GM21528 (cell line): Measurements from ENCODE around the gene CLDN7.

Experiments
- ATAC-seq: cut with Tn5 transposase; IDR thresholded peaks from one replicate; pipeline ENCODE4 v1.9.1; 2021; ENCODE audit warnings: mild to moderate bottlenecking, moderate library complexity; ENCODE audit not compliant: unreplicated experiment, low FRiP score

The CLDN7 gene

GRCh38 chr17:7239091-7240027 lies 22.9 kb downstream of the CLDN7 start, which contains the start of gene PHF23:
PHF23 (minus strand) TSS chr17:7239457; CDS start chr17:7239279, 178 bp downstream.
- ATAC-seq, result peak; percentile 41

DNA sequence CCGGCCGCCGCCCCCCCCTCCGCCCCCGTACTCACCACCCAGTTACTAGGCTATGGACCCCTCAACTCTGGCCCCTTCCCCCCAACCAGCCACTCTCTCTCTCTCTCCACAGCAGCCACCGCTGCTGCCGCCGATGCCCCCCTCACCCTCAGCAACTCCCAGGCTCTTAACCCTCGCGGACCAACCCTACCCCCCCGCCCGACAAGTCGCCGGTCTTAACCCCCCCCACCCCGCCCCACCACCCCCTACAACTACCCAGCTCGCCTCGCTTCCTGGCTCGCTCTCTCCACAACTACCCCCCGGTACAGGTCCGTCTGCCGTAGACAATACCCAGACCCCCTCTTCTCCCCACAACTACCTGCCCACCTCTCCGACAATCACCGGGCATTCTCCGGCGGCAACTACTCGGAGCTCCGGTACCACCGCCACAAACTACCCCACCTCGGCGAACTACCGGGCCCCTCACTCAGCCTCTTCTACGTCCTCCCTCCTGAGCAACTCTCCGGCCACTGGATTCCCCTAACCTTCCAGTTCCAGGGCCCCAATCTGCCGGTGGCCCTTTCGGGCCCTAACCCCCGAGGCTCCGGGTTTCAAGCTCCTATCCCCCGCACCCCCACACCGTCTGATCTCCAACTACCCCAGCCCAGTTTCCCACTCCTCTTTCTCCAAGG lies 23.7 kb downstream of the CLDN7 start:
- ATAC-seq, result no peak

- ATAC-seq, result no peak
Measured at GRCh38 chr17:7237761-7238419, 24.4 kb downstream of the CLDN7 start.

- no peak for ATAC-seq
Measured at GRCh38 chr17:7237266-7237760, 25.0 kb downstream of the CLDN7 start.

GRCh38 chr17:7236808-7237207 lies 25.5 kb downstream of the CLDN7 start:
- no peak for ATAC-seq

DNA sequence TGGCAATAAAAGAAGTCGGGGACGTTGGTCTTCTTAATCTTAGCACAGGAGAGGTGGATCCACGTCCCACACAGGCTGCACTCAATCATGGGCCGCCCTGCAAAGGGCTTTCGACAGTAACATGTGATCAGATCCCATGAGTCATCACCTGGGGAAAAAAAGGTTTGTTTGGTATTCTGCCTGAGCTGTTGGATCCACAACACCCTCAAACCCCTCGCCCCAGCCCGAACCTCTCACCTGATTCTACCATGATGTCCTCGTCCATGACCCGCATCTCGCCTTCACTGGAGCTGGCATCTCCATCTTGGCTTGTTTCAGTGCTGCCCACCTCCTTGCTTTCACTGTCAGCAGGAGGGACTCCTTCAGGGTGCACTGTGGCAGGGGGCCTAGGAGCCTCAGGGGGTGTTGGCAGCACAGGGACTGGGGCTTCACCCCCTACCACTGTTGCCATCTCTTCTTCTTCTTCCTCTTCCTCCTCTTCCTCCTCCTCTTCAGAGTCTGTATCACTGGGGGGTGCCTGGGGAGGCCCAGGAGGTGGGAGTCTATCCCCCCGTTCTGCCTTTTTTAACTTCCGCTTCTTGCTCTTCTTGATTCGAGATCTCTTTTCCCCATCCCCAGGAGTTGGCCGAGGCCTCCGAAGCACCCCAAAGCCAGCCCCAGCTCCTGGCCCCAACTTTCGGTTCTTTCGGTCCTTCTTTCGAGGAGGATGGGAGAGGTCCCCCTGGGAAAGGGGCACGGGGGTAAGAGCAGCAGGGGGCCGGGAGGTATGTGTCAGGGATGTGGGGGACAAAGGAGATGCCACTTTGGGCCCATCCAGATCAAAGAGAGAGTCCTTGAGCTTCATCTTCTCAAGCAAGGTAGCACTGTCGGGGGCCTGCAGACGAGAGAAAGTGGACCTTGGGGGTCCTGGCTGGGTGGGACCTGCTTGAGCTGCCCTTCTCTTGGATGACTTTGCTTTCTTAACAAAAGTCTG lies 26.3 kb downstream of the CLDN7 start:
- no peak for ATAC-seq

DNA sequence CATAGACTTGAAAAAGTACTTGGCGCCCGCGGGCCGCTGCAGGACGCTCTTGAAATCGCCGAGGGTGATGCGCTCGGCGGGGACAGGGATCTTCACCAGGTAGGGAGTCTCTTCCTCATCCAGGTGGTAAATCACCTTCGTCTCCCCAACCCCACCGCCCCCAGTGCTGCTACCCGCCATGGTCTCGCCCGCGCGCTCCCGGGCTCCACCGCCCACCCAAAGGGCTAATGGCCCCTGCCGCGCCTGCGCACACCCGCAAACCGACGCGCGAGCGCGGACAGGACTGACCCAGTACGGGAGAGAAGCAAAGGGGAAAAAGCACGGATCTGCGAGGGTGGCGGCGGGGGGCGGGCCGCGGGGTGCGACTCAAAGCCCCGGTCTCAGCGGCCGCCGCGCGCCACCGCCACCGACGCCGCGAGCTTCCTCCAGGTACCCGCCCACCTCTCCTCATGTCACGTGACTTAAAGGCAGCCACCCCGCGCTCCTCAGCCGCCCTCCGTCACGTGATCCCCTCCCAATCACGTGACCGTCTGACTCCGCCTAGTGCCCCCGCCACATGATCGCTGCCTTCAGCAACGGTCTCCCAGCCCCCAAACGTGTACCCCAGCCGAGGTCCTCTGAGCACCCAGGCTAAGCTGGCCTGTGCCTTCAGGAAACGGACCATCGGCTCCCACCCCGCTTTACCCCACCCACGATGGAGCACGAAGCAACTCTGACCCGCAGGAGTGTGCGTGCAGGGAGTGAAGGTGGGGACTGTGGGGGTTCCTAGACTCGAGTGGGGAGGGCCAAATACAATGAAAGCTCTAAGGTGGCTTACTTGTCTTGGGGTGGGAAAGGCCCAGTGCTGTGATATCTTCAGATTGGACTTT lies 28.0 kb downstream of the CLDN7 start, which contains the start of gene DVL2:
Gene DVL2 (minus strand): TSS at position 435 of the 869 bp plus-strand sequence. CDS start 255 bp downstream, at position 180.
- ATAC-seq, result peak; percentile 53

GRCh38 chr17:7233701-7234082 lies 28.6 kb downstream of the CLDN7 start:
- ATAC-seq, result no peak

GRCh38 chr17:7232114-7232513 lies 30.2 kb downstream of the CLDN7 start:
- ATAC-seq, result no peak

- no peak for ATAC-seq
Measured at GRCh38 chr17:7229504-7229903, 32.8 kb downstream of the CLDN7 start.

GRCh38 chr17:7228920-7229319 lies 33.4 kb downstream of the CLDN7 start:
- ATAC-seq, result no peak

DNA sequence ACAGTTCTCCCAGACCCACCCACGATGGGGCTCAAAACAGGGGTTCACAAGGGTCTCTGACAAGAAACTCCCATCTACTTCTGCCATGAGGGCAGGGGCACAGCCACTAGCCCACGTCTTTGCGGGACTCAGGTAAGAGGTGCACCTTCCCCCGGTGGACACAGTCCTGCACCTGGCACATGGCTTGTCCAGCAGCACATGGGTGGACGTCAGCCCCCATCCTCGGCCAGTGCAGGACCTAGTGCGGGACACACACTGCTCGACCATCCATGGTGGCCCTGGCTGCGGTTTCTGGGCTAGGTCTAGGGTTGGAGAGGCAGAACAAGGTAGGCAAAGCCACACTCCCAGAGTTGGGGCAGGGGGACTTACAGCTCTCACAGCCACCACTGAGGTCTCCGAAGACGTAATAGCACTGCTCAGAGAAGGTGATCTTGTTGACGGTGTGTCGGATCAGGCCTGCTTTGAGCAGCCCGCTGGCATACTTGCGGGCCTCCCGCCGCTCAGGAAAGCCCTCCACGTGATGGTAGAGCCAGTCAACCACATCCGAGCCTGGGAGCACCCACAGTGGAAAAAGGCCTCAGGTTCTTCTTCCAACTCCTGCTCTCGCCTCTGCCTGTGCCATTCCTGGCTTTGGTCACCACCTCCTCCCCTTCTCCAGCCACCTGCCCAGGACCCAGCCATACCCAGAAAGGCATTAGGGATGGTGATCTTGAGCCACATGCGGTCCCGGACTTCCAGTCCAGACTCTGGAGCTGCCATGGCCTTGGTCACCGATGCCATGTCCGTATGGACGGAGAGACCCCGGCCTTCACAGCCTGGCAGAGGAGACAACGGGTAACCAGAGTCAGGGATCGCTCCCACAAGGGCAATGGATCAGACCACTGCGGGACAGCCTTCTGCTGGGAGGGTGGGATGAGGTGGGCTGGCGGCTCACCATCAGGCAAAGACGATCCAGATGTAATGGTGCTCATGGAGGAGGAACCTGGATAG lies 35.3 kb downstream of the CLDN7 start:
- ATAC-seq, result no peak

GRCh38 chr17:7225711-7226331 lies 36.5 kb downstream of the CLDN7 start:
- ATAC-seq, result no peak

DNA sequence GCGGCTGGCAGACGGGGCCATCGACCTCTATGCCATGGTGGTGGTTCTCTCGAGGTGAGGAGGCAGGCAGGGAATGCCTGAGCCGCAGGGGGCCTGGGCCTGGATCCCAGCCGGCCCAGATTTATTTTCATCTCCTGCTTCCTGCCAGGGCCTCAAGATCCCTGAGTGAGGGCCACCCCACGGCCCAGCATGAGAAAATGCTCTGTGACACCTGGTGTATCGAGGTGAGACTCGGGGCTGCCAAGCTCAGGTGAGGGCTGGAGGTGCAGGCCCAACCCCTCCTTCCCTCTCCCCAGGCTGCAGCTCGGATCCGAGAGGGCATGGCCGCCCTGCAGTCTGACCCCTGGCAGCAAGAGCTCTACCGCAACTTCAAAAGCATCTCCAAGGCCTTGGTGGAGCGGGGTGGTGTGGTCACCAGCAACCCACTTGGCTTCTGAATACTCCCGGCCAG lies 37.6 kb downstream of the CLDN7 start:
- no peak for ATAC-seq

DNA sequence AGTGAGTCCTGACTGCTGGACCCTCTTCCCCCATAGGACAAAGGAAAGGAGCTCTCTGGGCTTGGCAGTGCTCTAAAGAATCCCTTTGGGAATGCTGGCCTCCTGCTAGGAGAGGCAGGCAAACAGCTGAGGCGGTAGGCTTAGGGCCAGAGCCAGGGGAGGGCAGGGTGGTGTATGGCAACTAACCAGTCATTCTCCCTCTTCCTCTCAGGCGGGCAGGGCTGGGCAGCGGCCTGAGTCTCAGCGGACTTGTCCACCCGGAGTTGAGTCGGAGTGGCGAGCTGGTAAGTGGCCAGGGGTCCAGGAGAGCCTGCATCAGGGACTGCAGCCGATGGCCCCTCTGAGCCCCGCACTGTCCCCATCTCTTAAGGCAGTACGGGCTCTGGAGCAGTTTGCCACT lies 38.2 kb downstream of the CLDN7 start:
- no peak for ATAC-seq

DNA sequence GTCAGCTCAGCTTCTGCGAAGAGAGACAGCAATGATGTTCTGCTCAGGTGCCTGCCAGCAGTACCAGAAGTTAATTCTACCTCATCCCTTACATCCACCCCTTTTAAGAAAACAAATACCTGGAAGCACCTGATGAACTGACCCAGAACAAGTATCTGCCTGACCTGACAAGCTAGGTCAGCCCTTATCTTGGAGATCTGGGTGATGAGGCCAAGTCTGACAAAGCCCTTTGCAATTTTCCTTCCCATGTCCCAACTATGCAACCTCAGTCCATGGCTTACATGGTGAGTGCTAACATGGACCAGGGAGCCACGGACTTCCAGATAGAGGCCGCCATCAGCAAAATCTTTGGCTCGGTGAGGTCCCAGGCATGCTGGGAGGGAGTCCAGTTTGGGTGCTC lies 38.9 kb downstream of the CLDN7 start:
- ATAC-seq, result no peak

DNA sequence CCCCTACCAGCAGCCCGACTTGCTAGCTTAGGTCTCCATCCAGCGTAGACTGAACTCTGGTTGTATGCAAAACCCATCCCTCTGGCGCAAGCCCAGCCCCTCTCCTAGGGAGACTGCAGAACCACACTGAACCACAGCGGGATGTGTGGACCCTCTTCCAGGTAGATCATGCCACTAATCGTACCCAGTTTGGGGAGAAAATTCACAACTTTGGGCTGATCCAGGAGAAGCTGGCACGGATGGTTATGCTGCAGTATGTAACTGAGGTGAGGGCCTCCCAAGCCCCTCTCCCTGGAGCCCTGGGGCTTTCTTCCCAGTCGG lies 39.3 kb downstream of the CLDN7 start:
- ATAC-seq, result no peak
